ENCODE data around the gene PMVK.

Gene PMVK

GRCh38 chr1:154877370-154877974, 59.0 kb downstream of the PMVK start:
- no peak for DNase-seq

GRCh38 chr1:154876842-154877369, 59.6 kb downstream of the PMVK start:
- DNase-seq = no peak

Measured in NCI-H82 (cell line).